Naive thymus-derived CD8-positive, alpha-beta T cell (primary cell): ENCODE data around the gene CELA3B. TPM values are rescaled to one million over a fixed set of nuclear protein-coding genes. Genes with fewer than 3 reads are reported as not detected.
"Not testable (repeated sequence)": the region's sequence is repeated elsewhere in the genome, so short reads cannot be mapped to it uniquely, and the experiment has no call there.

Experiments used
- ATAC-seq, 2 donors: fragments of 150-1000 bp; cut with Tn5 transposase in 1 of 2; sonication (Bioruptor Pico), chemical (Tn5 transposase) in 1 of 2; 1 replicate in 1 of 2; 2 replicates in 1 of 2; pipeline ENCODE4 v1.10.0; 2021; ENCODE audit warnings: mild to moderate bottlenecking in 2 of 2, moderate library complexity in 2 of 2
- POLR2A ChIA-PET: fragments of 350-600 bp; sonication (Branson Sonifier 250); formaldehyde crosslinking; loops from one replicate; lab custom pipeline; 2021; ENCODE audit warnings: antibody characterized with exemption; lab: Charles Lee
- DNase-seq, 10 donors: peaks; one replicate each; pipeline versions ENCODE4 v3.0.0 to v3.0.0-alpha.2; 2020 to 2022
- H3K27ac Mint-ChIP-seq, 10 donors: one replicate each; pipeline ENCODE4 v1.8.0; 2020 to 2022; ENCODE audit warnings: mild to moderate bottlenecking in 10 of 10, mixed read lengths in 10 of 10, moderate library complexity in 4 of 10, inconsistent platforms in 1 of 10
- H3K27me3 Mint-ChIP-seq, 5 donors: one replicate each; pipeline ENCODE4 v1.8.0; 2021 to 2022; ENCODE audit warnings: mixed read lengths in 5 of 5
- H3K36me3 Mint-ChIP-seq, 3 donors: one replicate each; pipeline ENCODE4 v1.8.0; 2020 to 2022; ENCODE audit warnings: mixed read lengths in 3 of 3, mild to moderate bottlenecking in 2 of 3, inconsistent platforms in 1 of 3
- H3K4me1 Mint-ChIP-seq, 4 donors: one replicate each; pipeline ENCODE4 v1.8.0; 2021 to 2022; ENCODE audit warnings: mixed read lengths in 4 of 4
- H3K4me3 Mint-ChIP-seq, 10 donors: one replicate each; pipeline ENCODE4 v1.8.0; 2020 to 2022; ENCODE audit warnings: mild to moderate bottlenecking in 10 of 10, mixed read lengths in 10 of 10, moderate library complexity in 6 of 10, inconsistent platforms in 1 of 10
- H3K9me3 Mint-ChIP-seq, 9 donors: one replicate each; pipeline ENCODE4 v1.8.0; 2020 to 2022; ENCODE audit warnings: mixed read lengths in 9 of 9, mild to moderate bottlenecking in 3 of 9, inconsistent platforms in 1 of 9, moderate library complexity in 1 of 9
- polyA plus RNA-seq, 3 donors: library from polyadenylated mRNA; unstranded; fragments of 300-500 nt; fragmentation: Illumina TruSeq; gene quantifications; one replicate each; pipeline ENCODE4 v1.2.3, GENCODE V29; 2021
- total RNA-seq, 8 experiments: library from RNA in 2 of 8; stranded (reverse) in 2 of 8; gene quantifications; one replicate each; pipeline ENCODE4 v1.2.3 and lab custom pipeline; 2021 to 2026

The CELA3B gene
- total and polyA plus RNA-seq, 5 experiments from 2014 or later, result not detected

DNA sequence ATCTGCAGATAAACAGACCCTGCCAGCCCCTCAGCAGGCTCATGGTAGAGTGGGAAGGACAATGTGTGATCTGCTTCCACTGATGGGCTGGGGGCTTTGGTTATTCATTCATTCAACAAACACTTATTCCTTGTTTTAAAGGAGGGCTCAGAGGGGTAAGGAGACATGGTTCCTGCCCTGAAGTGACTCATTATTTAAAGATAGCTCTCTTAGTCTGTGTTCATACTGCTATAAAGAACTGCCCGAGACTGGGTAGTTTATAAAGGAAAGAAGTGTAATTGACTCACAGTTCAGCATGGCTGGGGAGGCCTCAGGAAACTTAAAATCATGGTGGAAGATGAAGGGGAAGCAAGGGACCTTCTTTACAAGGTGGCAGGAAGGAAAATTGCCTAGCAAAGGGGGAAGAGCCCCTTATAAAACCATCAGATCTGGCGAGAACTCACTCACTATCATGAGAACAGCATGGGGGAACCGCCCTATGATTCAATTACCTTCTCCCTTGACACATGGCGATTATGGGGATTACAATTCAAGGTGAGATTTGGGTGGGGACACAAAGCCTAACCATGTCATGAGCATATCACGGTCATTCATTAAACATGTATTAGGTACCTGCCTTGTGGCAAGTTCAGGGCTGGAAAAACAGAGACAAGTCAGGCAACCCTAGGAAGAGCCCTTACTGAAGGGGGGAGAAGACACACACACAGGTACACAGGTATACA is 13.0 kb downstream of the CELA3B start:
- H3K4me3 Mint-ChIP-seq, H3K27me3 Mint-ChIP-seq, H3K36me3 Mint-ChIP-seq, ATAC-seq, DNase-seq, POLR2A ChIA-PET, H3K9me3 Mint-ChIP-seq, H3K27ac Mint-ChIP-seq, H3K4me1 Mint-ChIP-seq: not testable (repeated sequence)

DNA sequence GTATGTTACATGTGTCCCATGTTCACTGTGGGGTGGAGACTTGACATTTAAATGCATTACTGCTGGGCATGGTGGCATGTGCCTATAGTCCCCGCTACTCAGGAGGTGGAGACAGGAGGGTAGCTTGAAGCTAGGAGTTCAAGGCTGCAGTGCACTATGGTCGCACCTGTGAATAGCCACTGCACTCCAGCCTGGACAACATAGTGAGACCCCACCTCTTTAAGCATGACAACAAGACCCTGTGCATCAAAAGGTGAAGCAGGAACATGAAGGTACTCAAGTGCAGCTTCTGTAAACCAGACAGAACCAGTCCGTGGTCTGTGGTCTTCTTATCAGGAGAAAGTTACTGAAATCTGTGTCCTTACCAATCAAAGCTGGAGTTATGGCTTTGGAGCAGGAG is 15.4 kb downstream of the CELA3B start:
- ATAC-seq, H3K36me3 Mint-ChIP-seq, H3K27me3 Mint-ChIP-seq, H3K4me3 Mint-ChIP-seq, POLR2A ChIA-PET, H3K27ac Mint-ChIP-seq, H3K9me3 Mint-ChIP-seq, H3K4me1 Mint-ChIP-seq: not testable (repeated sequence)
- peak in 1 of 10 donors; percentile 58 for DNase-seq

GRCh38 chr1:21994716-21995115 is 17.9 kb downstream of the CELA3B start:
- H3K4me1 Mint-ChIP-seq, H3K4me3 Mint-ChIP-seq, H3K36me3 Mint-ChIP-seq, H3K9me3 Mint-ChIP-seq, ATAC-seq, H3K27me3 Mint-ChIP-seq, H3K27ac Mint-ChIP-seq, DNase-seq, POLR2A ChIA-PET: not testable (repeated sequence)

- H3K27ac Mint-ChIP-seq, result peak overlapping the region in 1 of 10 donors; percentile 35
- H3K4me1 Mint-ChIP-seq, H3K27me3 Mint-ChIP-seq, POLR2A ChIA-PET, H3K36me3 Mint-ChIP-seq, H3K9me3 Mint-ChIP-seq, ATAC-seq, H3K4me3 Mint-ChIP-seq: not testable (repeated sequence)
- peak in 1 of 10 donors; percentile 6 for DNase-seq
Observed at GRCh38 chr1:21996663-21996970, 19.8 kb downstream of the CELA3B start.

- H3K4me3 Mint-ChIP-seq, H3K9me3 Mint-ChIP-seq, H3K27me3 Mint-ChIP-seq, H3K36me3 Mint-ChIP-seq, DNase-seq, H3K4me1 Mint-ChIP-seq, POLR2A ChIA-PET, ATAC-seq: not testable (repeated sequence)
- peak overlapping the region in 2 of 10 donors; percentile 8 to 15 for H3K27ac Mint-ChIP-seq
Observed at GRCh38 chr1:21997891-21998623, 21.2 kb downstream of the CELA3B start.

- H3K36me3 Mint-ChIP-seq, H3K27me3 Mint-ChIP-seq, H3K4me1 Mint-ChIP-seq, ATAC-seq, H3K27ac Mint-ChIP-seq, POLR2A ChIA-PET, H3K9me3 Mint-ChIP-seq, H3K4me3 Mint-ChIP-seq: not testable (repeated sequence)
- peak in 1 of 10 donors; percentile 1 for DNase-seq
Observed at GRCh38 chr1:21998624-21999294, 21.9 kb downstream of the CELA3B start.

- H3K9me3 Mint-ChIP-seq, H3K27me3 Mint-ChIP-seq, H3K36me3 Mint-ChIP-seq, ATAC-seq, H3K4me3 Mint-ChIP-seq, POLR2A ChIA-PET, H3K4me1 Mint-ChIP-seq, H3K27ac Mint-ChIP-seq: not testable (repeated sequence)
- peak in 1 of 10 donors; percentile 8 for DNase-seq
Observed at GRCh38 chr1:21999645-22000044, 22.8 kb downstream of the CELA3B start.

DNA sequence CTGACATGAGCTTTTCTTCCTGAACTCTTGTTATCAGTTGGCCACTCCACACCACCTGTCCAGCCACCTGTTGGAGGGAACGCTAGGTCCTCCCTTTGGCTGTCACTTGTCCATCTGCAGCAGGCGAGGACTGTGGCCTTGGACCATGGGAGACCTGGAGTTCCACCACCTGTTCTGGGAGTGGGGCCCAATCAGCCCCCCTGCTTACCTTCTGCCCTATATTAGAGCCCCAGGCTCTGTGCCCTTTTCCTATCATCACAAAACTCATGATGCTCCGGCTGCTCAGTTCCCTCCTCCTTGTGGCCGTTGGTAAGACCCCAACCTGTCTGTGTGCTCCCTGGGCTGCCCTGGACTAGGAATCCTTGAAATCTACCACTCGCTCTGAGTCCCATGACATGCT is 24.6 kb downstream of the CELA3B start, which contains the start of gene CELA3A:
Gene CELA3A, plus strand, starts transcription at position 249 of the 400 bp plus-strand sequence. Its CDS starts 18 bp downstream, at position 267.
- Mint-ChIP-seq H3K27me3 (no peaks in the 10 kb centered on the region), H3K4me1 (peaks cover 0 to 6% (median 0%) of the 10 kb centered on the region in 4 donors), H3K4me3 (no peak within 1 kb of the TSS), H3K36me3 (no peaks in the 10 kb centered on the region), H3K27ac (peak within 1 kb of the TSS in 4 of 10 donors; percentile 28 to 82 (median 66)), H3K9me3 (no peaks in the 10 kb centered on the region)
- ATAC-seq (no peak), DNase-seq (peak in 1 of 10 donors; percentile 4)
- POLR2A ChIA-PET, result no interaction called here

- peak overlapping the region in 1 of 10 donors; percentile 70 for H3K27ac Mint-ChIP-seq
- H3K27me3 Mint-ChIP-seq, H3K4me1 Mint-ChIP-seq, H3K4me3 Mint-ChIP-seq, ATAC-seq, POLR2A ChIA-PET, H3K9me3 Mint-ChIP-seq, H3K36me3 Mint-ChIP-seq: not testable (repeated sequence)
- DNase-seq, result peak in 1 of 10 donors; percentile 19
Observed at GRCh38 chr1:22002461-22002860, 25.6 kb downstream of the CELA3B start.

DNA sequence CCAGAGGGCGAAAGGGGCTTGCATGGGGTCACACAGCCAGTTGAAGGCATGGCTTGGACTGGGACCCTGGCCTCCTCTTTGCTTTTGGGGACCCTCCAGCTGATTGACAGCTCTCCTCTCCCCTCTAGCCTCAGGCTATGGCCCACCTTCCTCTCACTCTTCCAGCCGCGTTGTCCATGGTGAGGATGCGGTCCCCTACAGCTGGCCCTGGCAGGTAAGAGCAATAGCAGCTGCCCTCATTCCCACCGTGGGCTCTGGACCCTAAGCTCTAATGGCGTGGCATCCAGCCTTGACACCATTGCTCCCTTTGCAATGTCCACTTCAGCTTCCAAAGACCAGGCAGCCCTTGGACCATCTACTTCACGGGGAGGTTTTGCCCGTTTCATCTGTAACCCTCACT is 26.1 kb downstream of the CELA3B start:
- DNase-seq, H3K27me3 Mint-ChIP-seq, H3K36me3 Mint-ChIP-seq, H3K9me3 Mint-ChIP-seq, POLR2A ChIA-PET, H3K4me3 Mint-ChIP-seq, ATAC-seq, H3K4me1 Mint-ChIP-seq: not testable (repeated sequence)
- peak overlapping the region in 1 of 10 donors; percentile 70 for H3K27ac Mint-ChIP-seq

- H3K27ac Mint-ChIP-seq, H3K4me3 Mint-ChIP-seq, POLR2A ChIA-PET, H3K9me3 Mint-ChIP-seq, H3K27me3 Mint-ChIP-seq, ATAC-seq, H3K36me3 Mint-ChIP-seq, H3K4me1 Mint-ChIP-seq: not testable (repeated sequence)
- peak in 1 of 10 donors; percentile 8 for DNase-seq
Observed at GRCh38 chr1:22003959-22004358, 27.1 kb downstream of the CELA3B start.

DNA sequence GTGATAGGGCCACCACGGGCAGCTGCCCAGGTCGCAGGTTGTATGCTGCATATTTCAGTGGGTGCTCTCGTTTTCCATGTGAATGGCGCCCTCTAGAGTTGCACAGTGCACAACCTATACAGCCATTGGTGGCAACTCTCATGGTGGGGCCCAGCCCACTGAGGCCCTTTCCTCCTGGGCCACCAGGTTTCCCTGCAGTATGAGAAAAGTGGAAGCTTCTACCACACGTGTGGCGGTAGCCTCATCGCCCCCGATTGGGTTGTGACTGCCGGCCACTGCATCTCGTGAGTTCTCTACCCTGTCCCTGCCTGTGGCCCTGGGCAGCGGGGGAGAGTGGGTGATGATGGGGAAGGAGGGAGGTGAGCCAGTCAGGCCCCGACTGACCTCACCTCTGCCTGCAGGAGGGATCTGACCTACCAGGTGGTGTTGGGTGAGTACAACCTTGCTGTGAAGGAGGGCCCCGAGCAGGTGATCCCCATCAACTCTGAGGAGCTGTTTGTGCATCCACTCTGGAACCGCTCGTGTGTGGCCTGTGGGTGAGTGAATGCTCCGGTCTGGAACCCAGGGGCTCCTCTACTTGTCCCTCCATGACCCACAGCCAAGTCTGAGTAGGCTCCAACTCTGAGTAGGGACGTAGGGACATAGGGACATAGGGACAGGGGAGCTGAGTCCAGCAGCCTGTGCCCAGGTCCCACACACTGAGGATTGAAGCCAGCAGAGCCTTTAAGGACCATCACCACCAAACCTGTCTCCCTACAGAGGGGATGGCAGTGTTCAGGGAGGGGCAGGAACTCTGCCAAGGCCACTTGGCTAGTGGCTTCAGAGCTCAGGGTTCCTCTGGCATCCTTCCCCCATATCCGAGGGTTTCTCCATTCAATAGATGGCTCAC is 28.7 kb downstream of the CELA3B start:
- H3K27ac Mint-ChIP-seq, H3K4me3 Mint-ChIP-seq, H3K36me3 Mint-ChIP-seq, ATAC-seq, POLR2A ChIA-PET, H3K4me1 Mint-ChIP-seq, H3K27me3 Mint-ChIP-seq, H3K9me3 Mint-ChIP-seq: not testable (repeated sequence)
- peak in 4 of 10 donors; percentile 12 to 57 (median 13) for DNase-seq
